ENCODE results near the gene UBE2A. TPM values are rescaled to one million over a fixed set of nuclear protein-coding genes. Genes with fewer than 3 reads are reported as not detected.
A peak's percentile ranks its signal among the peaks of the same experiment; 100 is the strongest.

Gene UBE2A
- total RNA-seq, 4 donors from 2014 or later, result 26.1 to 87.9 (median 72.5) TPM

DNA sequence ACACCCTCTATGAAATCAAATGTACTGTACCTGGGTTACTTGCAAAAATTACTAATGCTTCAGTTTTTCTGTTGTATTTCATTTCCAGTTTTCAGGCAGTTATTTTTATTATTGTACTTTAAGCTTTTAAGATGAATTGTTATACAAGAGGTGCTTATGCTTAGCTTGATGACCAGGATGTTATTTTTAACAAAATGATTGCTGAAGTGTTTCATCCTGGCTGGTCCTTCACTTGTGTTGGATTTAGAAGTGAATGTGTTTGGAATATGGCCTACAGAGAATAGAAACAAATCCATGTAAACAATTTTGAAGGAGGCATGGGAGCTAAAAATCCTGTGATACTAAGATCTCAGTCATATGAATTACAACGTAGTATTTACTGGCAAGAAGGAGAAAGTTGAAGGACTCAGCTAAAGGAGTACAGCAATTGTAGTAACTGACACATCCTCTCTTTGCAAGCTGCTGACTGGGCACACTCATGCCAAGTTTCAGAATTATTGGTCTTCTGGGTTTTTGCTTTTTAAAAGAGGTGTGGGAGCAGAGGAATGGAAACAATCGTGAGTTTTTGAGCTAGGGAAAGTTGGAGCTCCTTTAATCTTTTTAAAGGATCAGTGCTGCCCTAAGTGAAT, 9.2 kb downstream of the UBE2A start:
- H3K27me3 ChIP-seq, result no peaks in the 10 kb centered on the region
- H3K36me3 ChIP-seq, result no peaks in the 10 kb centered on the region
- 18 to 49% methylated on average over 2 of the region's 2 CpGs for WGBS, 2 donors (ENCODE audit: low coverage in 1 of 2)
- TF ChIP-seq, protein P1, sequence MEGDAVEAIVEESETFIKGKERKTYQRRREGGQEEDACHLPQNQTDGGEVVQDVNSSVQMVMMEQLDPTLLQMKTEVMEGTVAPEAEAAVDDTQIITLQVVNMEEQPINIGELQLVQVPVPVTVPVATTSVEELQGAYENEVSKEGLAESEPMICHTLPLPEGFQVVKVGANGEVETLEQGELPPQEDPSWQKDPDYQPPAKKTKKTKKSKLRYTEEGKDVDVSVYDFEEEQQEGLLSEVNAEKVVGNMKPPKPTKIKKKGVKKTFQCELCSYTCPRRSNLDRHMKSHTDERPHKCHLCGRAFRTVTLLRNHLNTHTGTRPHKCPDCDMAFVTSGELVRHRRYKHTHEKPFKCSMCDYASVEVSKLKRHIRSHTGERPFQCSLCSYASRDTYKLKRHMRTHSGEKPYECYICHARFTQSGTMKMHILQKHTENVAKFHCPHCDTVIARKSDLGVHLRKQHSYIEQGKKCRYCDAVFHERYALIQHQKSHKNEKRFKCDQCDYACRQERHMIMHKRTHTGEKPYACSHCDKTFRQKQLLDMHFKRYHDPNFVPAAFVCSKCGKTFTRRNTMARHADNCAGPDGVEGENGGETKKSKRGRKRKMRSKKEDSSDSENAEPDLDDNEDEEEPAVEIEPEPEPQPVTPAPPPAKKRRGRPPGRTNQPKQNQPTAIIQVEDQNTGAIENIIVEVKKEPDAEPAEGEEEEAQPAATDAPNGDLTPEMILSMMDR (IDR thresholded peaks at IDR 0.05), result no peak
- TF ChIP-seq EP300 (IDR thresholded peaks at IDR 0.05; ENCODE audit: low read depth), result no peak
- TF ChIP-seq POLR2AphosphoS5 (IDR thresholded peaks at IDR 0.05), result no peak
- no peak for TF ChIP-seq POLR2A (IDR thresholded peaks at IDR 0.05)
- H3K9me3 ChIP-seq, result no peaks in the 10 kb centered on the region
- intact Hi-C loops (cut with DNase I; ENCODE audit: low total_unique reads) (no loop called here), in situ Hi-C loops (cut with MboI; ENCODE audit: low pct_ligation_motif_present in 1 of 4, low pct_unique_long_range_greater_than_20kb in 1 of 4, low sequenced_read_pairs in 3 of 4) (no loop called here)
- no peak overlapping the region for H3K4me3 ChIP-seq
- H3K4me1 ChIP-seq, result no peaks in the 10 kb centered on the region
- H3K27ac ChIP-seq, result no peak overlapping the region
- no peak for DNase-seq

DNA sequence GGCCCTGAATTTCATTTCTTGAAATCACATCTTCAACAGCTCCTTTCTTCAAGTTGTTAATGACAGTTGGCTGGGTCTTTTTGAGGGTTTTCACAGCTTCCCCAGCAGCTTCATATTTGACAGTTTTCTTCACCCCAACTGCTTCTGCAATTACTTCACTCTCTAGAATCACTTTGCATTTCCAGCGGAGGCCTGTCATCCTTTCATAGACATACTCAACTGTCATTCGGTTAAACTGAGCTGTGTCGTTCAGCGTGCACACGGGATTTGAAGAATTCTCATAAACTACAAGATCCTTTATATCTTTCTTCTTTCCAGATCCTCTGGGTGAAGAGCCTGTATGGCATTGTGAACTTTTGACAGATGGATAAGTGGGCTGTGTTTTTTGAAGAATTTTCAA, 15.4 kb downstream of the UBE2A start:
- Histone ChIP-seq H3K36me3 (no peaks in the 10 kb centered on the region), H3K9me3 (no peaks in the 10 kb centered on the region), H3K4me3 (no peak overlapping the region), H3K27ac (no peak overlapping the region), H3K27me3 (no peaks in the 10 kb centered on the region), H3K4me1 (no peaks in the 10 kb centered on the region)
- DNase-seq, result no peak
- in situ Hi-C loops (cut with MboI; ENCODE audit: low pct_ligation_motif_present in 1 of 4, low pct_unique_long_range_greater_than_20kb in 1 of 4, low sequenced_read_pairs in 3 of 4) (no loop called here), intact Hi-C loops (cut with DNase I; ENCODE audit: low total_unique reads) (no loop called here)
- TF ChIP-seq POLR2AphosphoS5 (IDR thresholded peaks at IDR 0.05) (no peak), POLR2A (IDR thresholded peaks at IDR 0.05) (no peak), EP300 (IDR thresholded peaks at IDR 0.05; ENCODE audit: low read depth) (no peak)
- TF ChIP-seq, protein P1 (IDR thresholded peaks at IDR 0.05), result no peak
- WGBS, 2 donors (ENCODE audit: low coverage in 1 of 2), result 82% methylated on average over 5 of the region's 5 CpGs; no CpG with 5 or more reads in 1 of the 2 donors

- WGBS, 2 donors (ENCODE audit: low coverage in 1 of 2), result 40 to 79% methylated on average over 1 to 9 of the region's 9 CpGs
- intact Hi-C loops (cut with DNase I; ENCODE audit: low total_unique reads), result no loop called here
These were observed 28.4 kb downstream of the UBE2A start for GRCh38 chrX:119602701-119603255.

DNA sequence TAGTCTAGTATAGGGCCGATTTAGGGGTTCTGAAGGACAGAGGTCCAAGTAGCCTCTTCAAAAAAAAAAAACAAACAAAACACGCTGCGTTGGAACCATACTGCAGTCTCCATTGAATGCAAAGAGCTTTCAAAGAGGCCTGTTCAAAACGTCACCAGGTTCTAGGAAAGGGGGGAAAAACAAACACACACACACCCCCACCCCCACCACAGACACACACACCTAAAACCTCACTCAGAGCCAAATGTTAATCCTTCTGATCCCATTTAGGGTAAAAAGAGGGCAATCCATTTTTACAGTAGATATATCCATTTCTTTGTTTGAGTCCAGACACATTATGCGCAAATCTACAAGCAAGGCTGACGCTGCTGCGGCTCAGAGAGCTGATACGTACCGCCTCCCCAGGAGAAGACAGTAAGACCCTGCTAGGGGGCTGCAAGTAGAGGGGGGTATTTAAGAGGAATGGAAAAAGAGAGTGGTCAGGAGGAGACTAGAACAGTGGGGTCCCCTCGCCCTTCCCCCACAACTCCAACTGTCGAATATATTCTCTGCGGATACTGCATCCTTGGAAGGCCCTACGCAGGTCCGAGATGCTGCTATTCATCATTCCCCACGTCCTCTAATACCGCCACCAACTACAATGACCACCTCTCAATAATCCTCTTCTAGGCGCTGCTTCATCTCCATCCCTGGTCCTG, 30.6 kb downstream of the UBE2A start:
- intact Hi-C loops (cut with DNase I; ENCODE audit: low total_unique reads), result no loop called here
- Histone ChIP-seq H3K4me1 (peaks cover 0 to 3% (median 0%) of the 10 kb centered on the region in 4 donors), H3K27ac (peak overlapping the region; percentile 88 to 93 (median 90)), H3K9me3 (no peaks in the 10 kb centered on the region), H3K36me3 (no peaks in the 10 kb centered on the region), H3K27me3 (no peaks in the 10 kb centered on the region), H3K4me3 (peak overlapping the region; percentile 68 to 85 (median 78))
- DNase-seq, result no peak
- TF ChIP-seq POLR2AphosphoS5 (IDR thresholded peaks at IDR 0.05), result no peak
- TF ChIP-seq, protein P1 (IDR thresholded peaks at IDR 0.05), result no peak
- in situ Hi-C loops (cut with MboI; ENCODE audit: low pct_ligation_motif_present in 1 of 4, low pct_unique_long_range_greater_than_20kb in 1 of 4, low sequenced_read_pairs in 3 of 4), result no loop called here
- 19 to 47% methylated on average over 2 to 17 of the region's 17 CpGs for WGBS, 2 donors (ENCODE audit: low coverage in 1 of 2)

More at GRCh38 chrX:119602701-119603255, 28.4 kb downstream of the UBE2A start:
- TF ChIP-seq, protein P1 (IDR thresholded peaks at IDR 0.05), result no peak
- TF ChIP-seq POLR2AphosphoS5 (IDR thresholded peaks at IDR 0.05) (no peak), POLR2A (IDR thresholded peaks at IDR 0.05) (no peak), EP300 (IDR thresholded peaks at IDR 0.05; ENCODE audit: low read depth) (no peak)
- no peak for DNase-seq
- in situ Hi-C loops (cut with MboI; ENCODE audit: low pct_ligation_motif_present in 1 of 4, low pct_unique_long_range_greater_than_20kb in 1 of 4, low sequenced_read_pairs in 3 of 4), result no loop called here
- peaks cover 0 to 3% (median 0%) of the 10 kb centered on the region in 4 donors for H3K4me1 ChIP-seq
- H3K9me3 ChIP-seq, result no peaks in the 10 kb centered on the region
- no peak overlapping the region for H3K4me3 ChIP-seq
- no peaks in the 10 kb centered on the region for H3K36me3 ChIP-seq
- no peaks in the 10 kb centered on the region for H3K27me3 ChIP-seq
- no peak overlapping the region for H3K27ac ChIP-seq
